ENCODE measurements around the gene PHACTR1. TPM values are rescaled to one million over a fixed set of nuclear protein-coding genes. Genes with fewer than 3 reads are reported as not detected.

PHACTR1 gene
- total RNA-seq, 2 donors from 2014 or later = 1.3 to 4.3 TPM

GRCh38 chr6:12848964-12849808 lies 132.6 kb downstream of the PHACTR1 start:
- Histone ChIP-seq H3K36me3 (no peaks in the 10 kb centered on the region), H3K9me3 (no peaks in the 10 kb centered on the region), H3K4me1 (replicated peaks) (no peaks in the 10 kb centered on the region), H3K27ac (no peak overlapping the region), H3K4me3 (no peak overlapping the region), H3K27me3 (replicated peaks; ENCODE audit: insufficient read depth) (no peaks in the 10 kb centered on the region)
- intact Hi-C loops (cut with DNase I) = no loop called here
- no peak for DNase-seq (ENCODE audit: low spot score)
- no peak for TF ChIP-seq CTCF (IDR thresholded peaks at IDR 0.05)
- 72% methylated on average over 13 of the region's 13 CpGs for WGBS

DNA sequence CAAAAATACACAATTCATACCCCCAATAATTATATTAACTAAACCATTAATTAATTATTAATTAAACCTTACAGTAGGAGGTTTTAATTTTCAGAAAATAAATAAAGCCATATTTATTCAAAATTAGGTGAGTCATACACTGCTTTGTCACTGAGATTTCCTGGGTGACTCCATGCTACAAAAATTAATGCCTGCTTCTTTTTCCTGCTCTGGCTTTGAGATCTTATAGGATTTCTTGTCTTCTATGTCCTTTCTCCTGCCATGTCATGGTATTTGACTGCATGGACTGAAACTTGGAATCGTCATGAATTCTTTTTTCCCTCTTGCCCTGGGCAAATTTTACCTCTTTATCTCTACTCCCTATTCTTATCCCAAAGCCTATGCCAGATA lies 133.2 kb downstream of the PHACTR1 start:
- H3K4me3 ChIP-seq = no peak overlapping the region
- no peak for DNase-seq (ENCODE audit: low spot score)
- no peaks in the 10 kb centered on the region for H3K36me3 ChIP-seq
- H3K27me3 ChIP-seq (replicated peaks; ENCODE audit: insufficient read depth) = no peaks in the 10 kb centered on the region
- intact Hi-C loops (cut with DNase I) = no loop called here
- WGBS = 77% methylated on average over 1 of the region's 1 CpG
- H3K4me1 ChIP-seq (replicated peaks) = no peaks in the 10 kb centered on the region
- TF ChIP-seq POLR2A (IDR thresholded peaks at IDR 0.05) = no peak
- TF ChIP-seq POLR2AphosphoS5 (IDR thresholded peaks at IDR 0.05) = no peak
- no peak for TF ChIP-seq CTCF (IDR thresholded peaks at IDR 0.05)
- no peaks in the 10 kb centered on the region for H3K9me3 ChIP-seq
- no peak overlapping the region for H3K27ac ChIP-seq

DNA sequence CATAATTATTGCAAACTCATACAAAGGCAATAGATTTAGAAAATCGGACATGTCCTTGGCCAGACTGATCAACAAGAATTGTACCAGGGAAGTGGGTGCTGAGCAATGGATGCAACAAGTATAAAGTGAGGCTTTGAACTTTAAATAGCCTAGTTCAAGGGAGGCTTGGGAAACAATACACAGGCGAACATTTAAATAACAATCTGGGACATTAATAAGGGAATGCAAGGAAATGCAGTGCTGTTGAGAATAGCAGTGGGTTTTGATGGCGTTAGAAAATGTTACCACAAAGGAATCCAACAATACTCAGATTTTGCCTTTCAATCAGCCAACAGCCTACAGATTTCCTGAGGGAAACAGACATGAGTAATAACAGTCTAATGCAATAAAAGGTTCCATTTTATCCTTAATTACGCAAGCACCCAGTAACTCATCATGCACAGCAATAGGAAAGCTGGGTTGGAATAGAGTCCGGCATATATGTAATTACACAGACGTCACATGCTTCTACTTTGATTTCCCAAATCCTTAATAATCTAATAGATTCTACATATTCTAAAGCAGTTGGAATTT lies 134.6 kb downstream of the PHACTR1 start:
- H3K36me3 ChIP-seq = no peaks in the 10 kb centered on the region
- intact Hi-C loops (cut with DNase I) = no loop called here
- no peak overlapping the region for H3K4me3 ChIP-seq
- DNase-seq (ENCODE audit: low spot score) = no peak
- 86% methylated on average over 6 of the region's 6 CpGs for WGBS
- TF ChIP-seq POLR2AphosphoS5 (IDR thresholded peaks at IDR 0.05) = no peak
- TF ChIP-seq POLR2A (IDR thresholded peaks at IDR 0.05) = no peak
- TF ChIP-seq CTCF (IDR thresholded peaks at IDR 0.05) = no peak
- H3K27ac ChIP-seq = no peak overlapping the region
- no peaks in the 10 kb centered on the region for H3K27me3 ChIP-seq (replicated peaks; ENCODE audit: insufficient read depth)
- H3K9me3 ChIP-seq = no peaks in the 10 kb centered on the region
- H3K4me1 ChIP-seq (replicated peaks) = no peaks in the 10 kb centered on the region

- no peaks in the 10 kb centered on the region for H3K36me3 ChIP-seq
- H3K4me3 ChIP-seq = no peak overlapping the region
- intact Hi-C loops (cut with DNase I) = no loop called here
- H3K9me3 ChIP-seq = no peaks in the 10 kb centered on the region
- no peak for DNase-seq (ENCODE audit: low spot score)
- H3K27me3 ChIP-seq (replicated peaks; ENCODE audit: insufficient read depth) = no peaks in the 10 kb centered on the region
- H3K27ac ChIP-seq = no peak overlapping the region
- TF ChIP-seq POLR2A (IDR thresholded peaks at IDR 0.05) = no peak
- TF ChIP-seq CTCF (IDR thresholded peaks at IDR 0.05) = no peak
- no peak for TF ChIP-seq POLR2AphosphoS5 (IDR thresholded peaks at IDR 0.05)
- H3K4me1 ChIP-seq (replicated peaks) = no peaks in the 10 kb centered on the region
- 69% methylated on average over 2 of the region's 2 CpGs for WGBS
Observed at GRCh38 chr6:12861603-12862002, 145.0 kb downstream of the PHACTR1 start.

DNA sequence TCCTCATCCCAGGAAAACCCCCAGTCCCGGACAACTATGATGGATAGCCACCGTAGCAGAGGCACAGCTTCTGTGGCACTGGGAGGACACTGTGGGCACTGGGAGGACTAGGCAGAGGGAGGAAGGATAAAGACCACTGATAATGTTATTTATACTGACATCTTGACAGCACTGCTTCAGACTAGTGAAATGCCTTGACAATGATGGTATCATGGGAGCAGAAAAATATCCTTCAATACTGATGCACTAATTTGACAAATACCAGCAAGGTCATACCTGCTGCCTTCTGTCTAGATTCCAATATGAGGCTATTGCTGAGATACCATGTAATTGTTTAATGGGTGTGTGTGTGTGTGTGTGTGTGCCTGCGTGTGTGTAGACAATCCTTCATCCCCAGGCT lies 148.6 kb downstream of the PHACTR1 start:
- no peak for DNase-seq (ENCODE audit: low spot score)
- WGBS = 88% methylated on average over 3 of the region's 3 CpGs
- no peaks in the 10 kb centered on the region for H3K36me3 ChIP-seq
- no peak overlapping the region for H3K27ac ChIP-seq
- H3K27me3 ChIP-seq (replicated peaks; ENCODE audit: insufficient read depth) = no peaks in the 10 kb centered on the region
- TF ChIP-seq POLR2A (IDR thresholded peaks at IDR 0.05) (no peak), POLR2AphosphoS5 (IDR thresholded peaks at IDR 0.05) (no peak), CTCF (IDR thresholded peaks at IDR 0.05) (no peak)
- intact Hi-C loops (cut with DNase I) = no loop called here
- H3K4me3 ChIP-seq = no peak overlapping the region
- H3K9me3 ChIP-seq = no peaks in the 10 kb centered on the region
- no peaks in the 10 kb centered on the region for H3K4me1 ChIP-seq (replicated peaks)

All from prostate gland (tissue), 2 donors.